Dendritic cell treated with granulocyte-macrophage colony-stimulating factor and Interleukin-4, amounts not matched to agents 40 ng/mL and 50 ng/mL, for 4 days (primary cell): ENCODE results near the gene CD59.
"Not testable (repeated sequence)": the region's sequence is repeated elsewhere in the genome, so short reads cannot be mapped to it uniquely, and the experiment has no call there.

Experiments
- H3K27ac Mint-ChIP-seq: one replicate; pipeline ENCODE4 v1.8.0; 2022; ENCODE audit warnings: mild to moderate bottlenecking, mixed read lengths
- H3K27me3 Mint-ChIP-seq: one replicate; pipeline ENCODE4 v1.8.0; 2022; ENCODE audit warnings: mild to moderate bottlenecking, mixed read lengths
- H3K36me3 Mint-ChIP-seq: one replicate; pipeline ENCODE4 v1.8.0; 2022; ENCODE audit warnings: low read depth, mixed read lengths
- H3K4me1 Mint-ChIP-seq: one replicate; pipeline ENCODE4 v1.8.0; 2022; ENCODE audit warnings: low read depth, mixed read lengths
- H3K4me3 Mint-ChIP-seq: one replicate; pipeline ENCODE4 v1.8.0; 2022; ENCODE audit warnings: mild to moderate bottlenecking, moderate library complexity, mixed read lengths
- H3K9me3 Mint-ChIP-seq: one replicate; pipeline ENCODE4 v1.8.0; 2022; ENCODE audit warnings: mixed read lengths
- intact Hi-C: fragments of 100-400 bp; cut with micrococcal nuclease; formaldehyde crosslinking; loops from one replicate; pipeline ENCODE4 v1.15.0; 2022

CD59 gene

DNA sequence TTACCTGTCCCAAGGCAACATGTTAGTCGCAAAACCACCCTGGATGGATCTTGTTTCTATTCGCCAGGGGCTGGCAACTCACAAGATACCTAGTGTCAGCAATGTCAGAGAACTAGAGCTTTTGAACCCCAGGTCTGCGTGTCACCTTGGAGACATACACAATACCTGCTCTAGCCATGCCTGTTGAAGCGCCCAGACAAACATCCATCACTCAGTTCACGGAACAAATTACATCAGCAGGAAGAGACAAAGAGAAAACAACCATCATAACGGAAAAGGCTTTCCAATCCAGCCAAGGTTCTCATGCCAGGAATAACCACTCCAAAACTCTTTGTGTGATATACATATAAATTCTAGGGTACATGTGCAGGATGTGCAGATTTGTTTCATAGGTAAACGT, 2.2 kb downstream of the CD59 start:
- Mint-ChIP-seq H3K4me1 (peaks cover 49% of the 10 kb centered on the region), H3K27me3 (peaks cover 32% of the 10 kb centered on the region), H3K4me3 (peak overlapping the region; percentile 85), H3K36me3 (peaks cover 54% of the 10 kb centered on the region), H3K27ac (no peak overlapping the region), H3K9me3 (no peaks in the 10 kb centered on the region)
- intact Hi-C loops, result no loop called here

DNA sequence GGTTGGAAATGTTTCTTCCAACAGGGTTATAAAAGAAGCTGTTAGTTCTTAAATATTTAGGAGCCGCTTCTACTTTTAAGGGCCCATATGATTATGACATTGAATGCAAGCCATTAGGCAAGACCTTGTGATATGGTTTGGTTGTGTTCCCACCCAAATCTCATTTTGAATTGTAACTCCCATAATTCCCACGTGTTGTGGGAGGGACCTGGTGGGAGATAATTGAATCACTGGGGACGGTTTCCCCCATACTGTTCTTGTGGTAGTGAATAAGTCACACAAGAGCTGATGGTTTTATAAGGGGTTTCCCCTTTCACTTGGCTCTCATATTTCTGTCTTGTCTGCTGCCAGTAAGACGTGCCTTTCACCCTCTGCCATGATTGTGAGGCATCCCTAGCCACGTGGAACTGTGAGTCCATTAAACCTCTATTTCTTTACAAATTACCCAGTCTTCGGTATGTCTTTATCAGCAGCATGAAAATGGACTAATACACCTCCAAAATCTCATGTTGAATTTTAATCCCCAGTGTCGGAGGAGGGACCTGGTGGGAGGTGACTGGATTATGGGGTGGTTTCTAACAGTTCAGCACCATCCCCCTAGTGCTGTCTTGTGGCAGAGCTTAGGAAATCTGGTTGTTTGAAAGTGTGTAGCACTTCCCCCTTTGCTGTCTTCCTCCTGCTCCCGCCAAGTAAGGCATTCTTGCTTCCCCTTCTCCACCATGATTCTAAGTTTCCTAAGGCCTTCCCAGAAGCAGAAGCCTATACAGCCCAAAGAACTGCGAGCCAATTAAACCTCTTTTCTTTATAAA, 4.3 kb downstream of the CD59 start:
- Mint-ChIP-seq H3K9me3 (no peaks in the 10 kb centered on the region), H3K27me3 (peaks cover 13% of the 10 kb centered on the region), H3K36me3 (peaks cover 65% of the 10 kb centered on the region), H3K4me1 (peaks cover 58% of the 10 kb centered on the region), H3K27ac (peak overlapping the region; percentile 83), H3K4me3 (peak overlapping the region; percentile 53)
- intact Hi-C loops, result loop anchor here (1.0 kb wide), 1 partner anchor 9 kb away; no protein-coding TSS in a partner anchor

GRCh38 chr11:33730716-33731115, 5.5 kb downstream of the CD59 start:
- Mint-ChIP-seq H3K36me3 (peaks cover 73% of the 10 kb centered on the region), H3K9me3 (no peaks in the 10 kb centered on the region), H3K4me3 (no peak overlapping the region), H3K27ac (no peak overlapping the region), H3K27me3 (peaks cover 10% of the 10 kb centered on the region), H3K4me1 (peaks cover 62% of the 10 kb centered on the region)
- intact Hi-C loops, result loop anchor here (1.0 kb wide), 1 partner anchor 7 kb away; no protein-coding TSS in a partner anchor

DNA sequence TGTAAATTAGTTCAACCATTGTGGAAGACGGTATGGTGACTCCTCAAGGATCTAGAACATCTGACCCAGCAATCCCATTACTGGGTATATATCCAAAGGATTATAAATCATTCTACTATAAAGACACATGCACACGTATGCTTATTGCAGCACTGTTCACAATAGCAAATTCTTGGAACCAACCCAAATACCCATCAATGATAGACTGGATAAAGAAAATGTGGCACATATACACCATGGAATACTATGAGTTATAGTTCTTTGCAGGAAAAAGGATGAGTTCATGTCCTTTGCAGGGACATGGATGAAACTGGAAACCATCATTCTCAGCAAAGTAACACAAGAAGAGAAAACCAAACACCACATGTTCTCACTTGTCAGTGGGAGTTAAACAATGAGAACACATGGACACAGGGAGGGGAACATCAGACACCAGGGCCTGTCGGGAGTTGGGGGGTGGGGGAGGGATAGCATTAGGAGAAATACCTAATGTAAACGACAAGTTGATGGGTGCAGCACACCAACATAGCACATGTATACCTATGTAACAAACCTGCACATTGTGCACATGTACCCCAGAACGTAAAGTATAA, 7.1 kb downstream of the CD59 start:
- H3K9me3 Mint-ChIP-seq, intact Hi-C loops: not testable (repeated sequence)
- H3K4me1 Mint-ChIP-seq, result peaks cover 69% of the 10 kb centered on the region

DNA sequence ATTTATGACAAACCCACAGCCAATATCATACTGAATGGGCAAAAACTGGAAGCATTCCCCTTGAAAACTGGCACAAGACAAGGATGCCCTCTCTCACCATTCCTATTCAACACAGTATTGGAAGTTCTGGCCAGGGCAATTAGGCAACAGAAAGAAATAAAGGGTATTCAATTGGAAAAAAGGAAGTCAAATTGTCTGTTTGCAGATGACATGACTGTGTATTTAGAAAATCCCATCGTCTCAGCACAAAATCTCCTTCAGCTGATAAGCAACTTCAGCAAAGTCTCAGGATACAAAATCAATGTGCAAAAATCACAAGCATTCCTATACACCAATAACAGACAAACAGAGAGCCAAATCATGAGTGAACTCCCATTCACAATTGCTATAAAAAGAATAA, 8.7 kb downstream of the CD59 start:
- Mint-ChIP-seq H3K4me3 (peak overlapping the region; percentile 10), H3K4me1 (peaks cover 74% of the 10 kb centered on the region), H3K36me3 (peaks cover 61% of the 10 kb centered on the region), H3K27ac (peak overlapping the region; percentile 51)
- intact Hi-C loops, H3K27me3 Mint-ChIP-seq, H3K9me3 Mint-ChIP-seq: not testable (repeated sequence)

More for the DNA sequence above, 7.1 kb downstream of the CD59 start:
- H3K4me3 Mint-ChIP-seq, H3K27me3 Mint-ChIP-seq: not testable (repeated sequence)
- H3K27ac Mint-ChIP-seq, result peak overlapping the region; percentile 51
- peaks cover 71% of the 10 kb centered on the region for H3K36me3 Mint-ChIP-seq

GRCh38 chr11:33725496-33725895, 10.7 kb downstream of the CD59 start:
- no peaks in the 10 kb centered on the region for H3K27me3 Mint-ChIP-seq
- H3K4me1 Mint-ChIP-seq, result peaks cover 80% of the 10 kb centered on the region
- H3K9me3 Mint-ChIP-seq, result no peaks in the 10 kb centered on the region
- intact Hi-C loops, result no loop called here
- peak overlapping the region; percentile 97 for H3K27ac Mint-ChIP-seq
- peaks cover 72% of the 10 kb centered on the region for H3K36me3 Mint-ChIP-seq
- no peak overlapping the region for H3K4me3 Mint-ChIP-seq

DNA sequence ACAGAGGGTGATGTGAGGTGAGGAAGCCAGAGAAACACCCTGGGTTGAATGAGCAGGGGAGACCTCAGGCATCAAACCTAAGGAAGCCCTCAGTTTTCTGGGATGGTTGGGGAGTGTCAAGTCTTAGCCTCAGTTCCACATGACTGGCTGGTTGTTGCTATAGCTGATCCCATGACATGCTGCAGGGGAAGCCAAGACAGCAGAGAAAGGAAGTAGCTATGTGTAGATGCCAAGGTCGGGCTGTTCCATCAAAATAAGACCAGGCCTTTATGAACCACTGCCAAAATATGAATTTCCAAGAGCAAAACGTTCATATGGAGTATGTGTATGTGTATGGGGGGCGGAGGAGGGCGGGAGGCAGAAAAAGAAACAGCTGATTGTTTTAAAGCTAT, 11.6 kb downstream of the CD59 start:
- Mint-ChIP-seq H3K27me3 (no peaks in the 10 kb centered on the region), H3K9me3 (no peaks in the 10 kb centered on the region), H3K36me3 (peaks cover 73% of the 10 kb centered on the region), H3K4me1 (peaks cover 83% of the 10 kb centered on the region), H3K27ac (peak overlapping the region; percentile 97), H3K4me3 (peak overlapping the region; percentile 65)
- intact Hi-C loops, result no loop called here

- Mint-ChIP-seq H3K36me3 (peaks cover 73% of the 10 kb centered on the region), H3K9me3 (no peaks in the 10 kb centered on the region), H3K4me3 (peak overlapping the region; percentile 65), H3K27me3 (no peaks in the 10 kb centered on the region), H3K27ac (peak overlapping the region; percentile 97), H3K4me1 (peaks cover 76% of the 10 kb centered on the region)
- intact Hi-C loops, result loop anchor here (1.0 to 2.0 kb wide), 2 partner anchors 8 to 13 kb away; partner anchors contain the start of gene CD59
Measured at GRCh38 chr11:33723238-33723881, 12.9 kb downstream of the CD59 start.

DNA sequence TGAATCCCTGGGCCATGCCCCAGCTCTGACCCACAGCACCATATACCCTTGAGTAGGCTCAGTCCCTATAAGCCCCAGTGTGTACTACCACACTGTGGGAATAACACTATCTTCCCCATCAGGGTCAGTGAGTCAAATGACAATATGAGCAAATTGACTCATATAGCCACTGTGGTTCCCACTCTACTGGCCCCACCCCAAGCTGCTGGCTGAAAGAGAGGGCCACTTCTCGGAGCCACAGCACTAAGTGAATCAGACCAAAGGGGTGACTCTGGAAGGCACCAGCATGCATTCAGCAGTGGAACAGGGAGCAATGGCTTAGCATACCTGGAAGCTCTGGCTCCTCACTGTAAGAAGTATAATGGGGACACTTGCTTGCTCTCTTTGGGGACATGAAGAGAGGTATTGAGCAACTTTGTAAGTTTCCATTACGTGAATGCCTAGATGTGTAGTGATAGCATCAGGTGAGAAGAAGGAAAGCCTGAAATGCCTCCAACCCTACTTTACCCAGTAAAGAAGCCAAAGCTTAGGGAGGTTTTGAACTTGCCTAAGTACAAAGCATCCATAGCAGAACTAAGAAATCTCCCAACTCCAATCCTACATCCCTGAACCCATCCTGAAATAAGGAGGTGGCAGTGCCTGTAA, 13.5 kb downstream of the CD59 start:
- peaks cover 73% of the 10 kb centered on the region for H3K36me3 Mint-ChIP-seq
- intact Hi-C loops, result loop anchor here (1.0 to 2.0 kb wide), 2 partner anchors 9 to 14 kb away; partner anchors contain the start of gene CD59

DNA sequence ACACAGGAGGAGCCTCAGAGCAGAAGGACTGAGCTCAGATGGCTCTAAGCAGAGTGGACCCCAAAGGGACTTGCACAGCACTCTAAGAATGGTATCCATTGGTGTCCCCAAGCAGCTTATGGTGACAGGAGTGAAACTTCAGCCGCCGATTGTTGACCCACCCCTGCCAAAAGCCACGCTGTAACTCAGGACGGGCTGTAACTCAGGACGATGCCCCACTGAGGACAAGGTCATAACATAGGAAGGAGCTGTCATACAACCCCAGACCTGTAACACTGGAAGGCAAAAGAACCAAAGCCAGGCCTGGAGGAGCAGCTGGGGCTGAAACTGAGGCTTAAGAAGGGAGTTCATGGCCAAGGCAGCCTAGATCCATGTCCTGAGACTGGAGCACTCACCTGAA, 14.2 kb downstream of the CD59 start:
- Mint-ChIP-seq H3K4me1 (peaks cover 64% of the 10 kb centered on the region), H3K4me3 (peak overlapping the region; percentile 65), H3K27me3 (no peaks in the 10 kb centered on the region), H3K27ac (peak overlapping the region; percentile 97), H3K36me3 (peaks cover 79% of the 10 kb centered on the region), H3K9me3 (no peaks in the 10 kb centered on the region)
- intact Hi-C loops, result loop anchor here (2.0 kb wide), 1 partner anchor 15 kb away; the partner anchor contains the start of gene CD59

More for the DNA sequence above, 13.5 kb downstream of the CD59 start:
- H3K27ac Mint-ChIP-seq, result peak overlapping the region; percentile 97
- H3K4me3 Mint-ChIP-seq, result peak overlapping the region; percentile 65
- no peaks in the 10 kb centered on the region for H3K9me3 Mint-ChIP-seq
- peaks cover 72% of the 10 kb centered on the region for H3K4me1 Mint-ChIP-seq
- H3K27me3 Mint-ChIP-seq, result no peaks in the 10 kb centered on the region

DNA sequence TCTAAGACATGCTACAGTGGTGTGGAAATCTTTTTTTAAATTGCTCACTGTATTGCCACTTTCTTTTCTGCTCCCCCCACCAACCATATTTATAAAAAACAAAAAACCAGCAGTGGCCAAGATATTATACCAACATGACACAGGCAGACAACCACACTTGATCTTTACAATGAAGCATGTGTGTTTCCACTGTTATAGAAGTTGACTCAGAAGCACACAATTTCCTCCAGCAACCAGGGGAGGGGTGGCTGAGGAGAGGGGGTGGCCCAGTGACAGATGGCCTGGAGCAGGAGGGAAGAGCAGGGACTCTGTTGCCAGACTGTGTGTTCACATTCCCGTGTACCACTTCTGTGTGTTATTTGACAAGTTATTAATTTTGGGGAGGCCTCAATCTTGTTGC, 14.8 kb downstream of the CD59 start:
- Mint-ChIP-seq H3K36me3 (peaks cover 79% of the 10 kb centered on the region), H3K27me3 (no peaks in the 10 kb centered on the region), H3K27ac (peak overlapping the region; percentile 97), H3K4me1 (peaks cover 63% of the 10 kb centered on the region), H3K4me3 (no peak overlapping the region), H3K9me3 (no peaks in the 10 kb centered on the region)
- intact Hi-C loops, result no loop called here

- Mint-ChIP-seq H3K9me3 (no peaks in the 10 kb centered on the region), H3K36me3 (peaks cover 77% of the 10 kb centered on the region), H3K4me1 (peaks cover 45% of the 10 kb centered on the region), H3K4me3 (no peak overlapping the region), H3K27me3 (no peaks in the 10 kb centered on the region), H3K27ac (no peak overlapping the region)
- intact Hi-C loops, result no loop called here
Measured at GRCh38 chr11:33719587-33719986, 16.6 kb downstream of the CD59 start.

GRCh38 chr11:33718440-33718839, 17.8 kb downstream of the CD59 start:
- H3K4me3 Mint-ChIP-seq, result no peak overlapping the region
- H3K36me3 Mint-ChIP-seq, result peaks cover 76% of the 10 kb centered on the region

More at GRCh38 chr11:33718440-33718839, 17.8 kb downstream of the CD59 start:
- intact Hi-C loops, result no loop called here
- Mint-ChIP-seq H3K27me3 (no peaks in the 10 kb centered on the region), H3K9me3 (no peaks in the 10 kb centered on the region), H3K4me1 (peaks cover 34% of the 10 kb centered on the region), H3K27ac (no peak overlapping the region)
